Inferior parietal cortex (tissue), 1 donor: ENCODE results near the gene TLE4.
"Not testable (repeated sequence)": the region's sequence is repeated elsewhere in the genome, so short reads cannot be mapped to it uniquely, and the experiment has no call there.

Source experiments
- DNase-seq: peaks from one replicate; pipeline ENCODE4 v3.0.0-alpha.2; 2016; ENCODE audit errors: extremely low spot score

The TLE4 gene

DNA sequence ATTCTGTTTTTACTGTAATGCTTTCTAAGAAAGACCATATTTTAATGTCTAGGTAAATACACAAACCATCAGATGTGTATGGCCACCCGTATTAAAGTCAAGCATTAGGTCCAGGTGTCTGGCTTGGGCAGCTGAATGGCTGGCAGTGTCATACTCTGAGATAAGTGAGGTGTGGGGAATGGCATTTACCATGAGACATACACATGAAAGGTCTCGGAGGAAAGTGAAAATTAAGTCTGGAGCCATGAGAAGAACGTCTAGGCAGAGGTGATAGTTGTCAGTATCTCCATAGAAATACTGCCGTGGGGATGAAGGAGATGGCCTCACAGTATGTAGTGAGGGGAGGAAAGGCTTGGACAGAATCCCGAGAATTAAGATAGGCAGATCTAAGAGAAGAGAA lies 164.3 kb downstream of the TLE4 start:
- no peak for DNase-seq

DNA sequence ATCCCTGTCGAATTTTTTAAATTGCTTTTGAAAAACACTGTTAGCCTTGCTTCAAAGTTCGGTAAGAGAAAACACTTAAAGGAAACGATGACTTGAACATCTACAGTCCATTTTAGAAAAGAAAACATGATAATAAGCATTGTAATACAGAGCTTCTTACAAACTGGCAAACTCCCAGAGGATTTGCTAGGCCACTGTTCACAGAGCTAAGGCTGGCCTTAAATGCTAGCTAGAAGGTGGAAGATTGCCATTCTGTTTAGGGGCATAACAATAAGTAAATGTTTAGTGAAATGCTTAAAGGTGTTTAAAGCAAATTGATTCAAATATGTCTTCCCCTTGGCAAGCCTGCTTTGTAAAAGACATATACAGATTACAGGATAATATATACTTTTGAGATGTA lies 169.6 kb downstream of the TLE4 start:
- DNase-seq = no peak

DNA sequence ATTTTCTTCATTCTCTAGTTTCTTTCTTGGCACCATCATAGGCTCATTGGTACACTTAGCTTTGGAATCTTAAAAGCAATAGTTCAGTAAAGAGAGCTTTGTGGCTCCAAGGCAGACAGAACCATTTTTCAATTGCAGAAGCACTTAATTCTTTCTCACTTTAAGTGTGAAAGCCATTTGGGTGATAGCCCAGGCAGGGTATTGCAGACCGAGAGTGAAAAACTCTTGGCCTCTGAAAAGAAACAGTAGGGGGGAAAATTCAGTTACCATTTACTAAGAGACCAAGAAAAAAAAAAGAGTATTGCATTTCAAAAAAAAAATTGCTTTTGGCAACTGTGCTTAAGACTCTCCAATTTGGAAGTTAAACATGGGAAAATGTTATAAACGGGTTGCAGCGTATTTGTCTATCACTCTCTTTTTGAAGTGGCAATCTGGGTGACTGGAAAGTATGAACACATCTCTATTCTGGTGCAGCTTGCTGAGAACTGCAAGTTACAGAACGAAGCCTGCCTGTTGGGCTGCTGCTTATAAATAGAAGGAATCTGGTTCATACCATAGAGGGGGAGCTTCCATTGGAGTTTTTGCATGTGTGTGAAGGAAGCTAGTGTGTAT lies 170.5 kb downstream of the TLE4 start:
- peak; percentile 60 for DNase-seq

DNA sequence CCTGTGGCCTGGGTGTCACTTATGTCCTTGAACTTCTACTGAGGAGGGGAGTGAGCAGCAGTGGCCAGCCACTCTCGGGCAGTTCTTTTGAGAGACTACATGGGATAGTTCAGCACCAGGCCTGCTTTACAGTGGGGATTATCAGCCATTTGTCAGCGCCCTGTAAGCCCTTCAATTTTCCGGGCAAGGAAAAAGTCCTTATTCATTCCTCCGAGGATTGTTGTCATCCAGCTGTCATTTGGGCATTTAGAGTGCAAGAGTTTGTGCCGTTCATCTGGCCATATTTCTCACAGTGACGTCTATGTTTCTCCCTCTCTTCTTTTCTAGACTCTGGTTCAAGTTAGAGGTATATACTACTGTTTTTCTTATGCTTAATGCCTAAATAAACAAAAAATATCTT lies 172.8 kb downstream of the TLE4 start:
- no peak for DNase-seq

DNA sequence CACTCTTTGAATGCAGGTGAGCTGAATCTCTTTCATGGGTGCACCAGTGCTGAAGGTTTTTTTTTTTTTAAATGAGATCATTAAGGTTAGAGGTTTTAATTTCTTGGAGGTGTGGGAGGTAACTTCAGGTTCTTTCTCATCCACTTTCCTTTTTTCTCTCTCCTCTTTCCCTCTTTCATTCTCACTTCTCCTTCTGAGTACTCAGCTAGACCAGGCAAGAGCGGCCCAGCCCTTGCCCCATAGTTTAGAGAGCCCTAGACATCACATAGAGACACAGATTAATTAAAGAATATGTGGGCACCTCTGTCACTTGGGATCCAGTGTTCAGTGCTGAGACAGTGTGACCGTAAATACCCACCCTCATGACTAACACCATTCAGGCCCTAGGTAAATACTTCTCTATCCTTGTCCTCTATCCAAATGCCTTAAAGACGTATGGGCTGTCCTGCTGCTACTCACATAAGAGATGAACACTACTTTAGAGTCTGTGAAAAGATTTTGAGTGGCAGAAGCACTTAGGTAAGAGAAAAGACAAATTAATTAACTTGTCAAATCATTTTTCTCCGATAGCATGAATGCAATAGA lies 174.1 kb downstream of the TLE4 start:
- no peak for DNase-seq

DNA sequence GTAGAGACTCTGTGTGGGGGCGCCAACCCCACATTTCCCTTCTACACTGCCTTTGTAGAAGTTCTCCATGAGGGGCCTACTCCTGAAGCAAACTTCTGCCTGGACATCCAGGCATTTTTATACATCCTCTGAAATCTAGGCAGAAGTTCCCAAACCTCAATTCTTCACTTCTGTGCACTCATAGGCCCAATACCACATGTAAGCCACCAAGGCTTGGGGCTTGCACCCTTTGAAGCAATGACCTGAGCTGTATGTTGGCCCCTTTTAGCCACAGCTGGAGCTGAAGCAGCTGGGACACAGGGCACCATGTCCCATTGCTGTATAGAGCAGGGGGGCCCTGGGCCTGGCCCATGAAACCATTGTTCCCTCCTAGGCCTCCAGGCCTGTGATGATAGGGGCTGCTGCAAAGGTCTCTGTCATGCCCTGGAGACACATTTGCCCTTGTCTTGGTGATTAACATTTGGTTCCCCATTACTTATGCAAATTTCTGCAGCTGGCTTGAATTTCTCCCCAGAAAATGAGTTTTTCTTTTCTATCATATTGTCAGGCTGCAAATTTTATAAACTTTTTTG lies 180.2 kb downstream of the TLE4 start:
- not testable (repeated sequence) for DNase-seq

DNA sequence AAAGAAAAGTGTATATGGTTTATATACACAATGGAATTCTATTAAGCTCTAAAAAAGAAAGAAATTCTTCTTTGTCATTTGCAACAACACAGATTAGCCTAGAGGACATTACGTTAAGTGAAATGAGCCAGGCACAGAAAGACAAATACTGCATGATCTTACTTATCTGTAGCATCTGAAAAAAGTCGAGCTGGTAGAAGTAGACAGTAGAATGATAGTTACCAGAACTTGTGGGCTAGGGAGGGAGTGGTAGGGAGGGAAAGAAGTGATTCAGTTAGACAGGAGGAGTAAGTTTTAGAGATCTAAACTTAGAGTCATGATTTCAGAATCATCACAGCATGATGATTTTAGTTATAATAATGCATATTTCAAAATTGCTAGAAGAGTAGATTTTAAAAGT lies 184.6 kb downstream of the TLE4 start:
- no peak for DNase-seq

DNA sequence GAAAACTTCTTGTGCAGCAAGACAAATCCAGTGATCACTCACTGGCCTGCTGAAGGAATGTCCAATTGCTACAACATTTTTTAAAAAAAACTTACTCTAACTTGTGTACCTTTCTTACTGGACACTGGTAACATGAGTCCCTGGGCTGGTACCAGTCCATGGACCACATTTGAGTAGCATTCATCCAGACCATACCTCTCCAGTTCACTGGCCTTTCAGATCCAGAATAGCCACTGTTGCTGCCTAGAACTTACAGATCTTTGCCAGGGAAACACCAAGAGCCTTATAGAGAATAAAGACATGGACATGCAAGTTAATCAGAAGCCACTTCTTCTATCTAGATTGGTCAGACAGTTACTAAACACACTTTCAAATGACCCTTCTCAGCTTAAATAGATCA lies 185.3 kb downstream of the TLE4 start:
- DNase-seq = no peak

DNA sequence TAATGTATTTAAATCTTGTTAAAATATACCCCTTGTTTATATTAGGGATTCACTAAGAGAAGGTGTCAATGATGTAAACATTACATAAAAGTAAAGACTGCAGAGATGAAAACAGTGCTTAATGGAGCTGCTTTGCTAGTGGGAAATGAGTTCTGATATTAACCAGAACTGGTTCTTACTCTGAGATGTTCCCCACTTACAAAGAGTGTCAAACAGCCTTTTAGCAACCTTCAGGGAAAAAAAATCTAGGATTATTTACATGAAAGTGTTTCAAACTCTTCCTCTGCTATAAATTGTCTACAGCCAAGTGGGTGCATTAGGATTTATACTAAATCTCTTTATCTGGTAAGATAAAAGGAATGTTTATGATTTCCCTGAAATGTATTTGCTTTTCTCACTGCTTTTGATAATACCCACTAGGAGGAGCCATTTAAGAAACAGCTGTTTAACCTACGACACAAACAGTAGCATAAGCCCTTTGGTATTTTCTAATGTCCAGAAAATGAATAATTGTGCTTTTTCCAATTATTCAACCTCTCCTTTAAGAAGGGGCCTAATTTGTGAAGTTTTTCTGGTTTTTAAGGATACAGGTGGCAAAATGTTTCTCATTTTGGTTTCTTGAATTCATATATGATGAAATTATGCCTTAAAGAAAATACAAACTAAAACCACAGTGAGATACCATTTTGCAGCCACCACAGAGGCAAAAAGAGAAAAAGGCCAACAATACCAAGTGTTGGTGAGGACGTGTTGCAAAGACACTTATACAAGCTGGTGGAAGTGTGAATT lies 186.3 kb downstream of the TLE4 start:
- DNase-seq = no peak

GRCh38 chr9:79759460-79759859 lies 187.7 kb downstream of the TLE4 start:
- no peak for DNase-seq

GRCh38 chr9:79762070-79762469 lies 190.3 kb downstream of the TLE4 start:
- no peak for DNase-seq

DNA sequence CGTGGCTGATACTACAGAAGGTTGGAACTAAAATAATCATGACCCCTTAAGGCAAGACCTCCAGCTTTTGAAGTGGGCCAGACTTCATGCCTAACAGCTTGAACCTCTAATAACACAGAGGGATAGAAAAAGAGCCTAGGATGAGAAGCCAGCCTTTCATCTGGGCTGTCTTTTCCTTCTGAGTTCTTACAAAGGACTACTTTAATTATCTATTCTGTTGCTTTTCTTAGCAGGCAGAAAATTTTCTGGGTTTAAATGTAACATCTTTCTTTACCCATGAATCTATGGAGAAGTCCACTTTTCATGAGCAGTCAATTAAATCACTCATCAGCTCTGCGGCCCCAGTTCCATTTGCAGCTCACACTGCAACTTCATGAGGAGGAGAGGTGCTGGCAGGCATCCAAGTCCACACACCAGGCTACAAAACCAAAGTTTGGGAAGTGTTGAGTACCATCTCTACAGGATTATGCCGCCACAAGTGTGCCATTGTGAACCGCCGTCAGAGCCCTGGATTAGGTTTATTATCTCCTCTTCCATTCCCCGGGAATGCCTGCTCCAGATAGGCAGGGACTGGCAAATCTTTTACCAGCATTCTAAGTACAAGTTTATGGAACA lies 192.0 kb downstream of the TLE4 start:
- no peak for DNase-seq

DNA sequence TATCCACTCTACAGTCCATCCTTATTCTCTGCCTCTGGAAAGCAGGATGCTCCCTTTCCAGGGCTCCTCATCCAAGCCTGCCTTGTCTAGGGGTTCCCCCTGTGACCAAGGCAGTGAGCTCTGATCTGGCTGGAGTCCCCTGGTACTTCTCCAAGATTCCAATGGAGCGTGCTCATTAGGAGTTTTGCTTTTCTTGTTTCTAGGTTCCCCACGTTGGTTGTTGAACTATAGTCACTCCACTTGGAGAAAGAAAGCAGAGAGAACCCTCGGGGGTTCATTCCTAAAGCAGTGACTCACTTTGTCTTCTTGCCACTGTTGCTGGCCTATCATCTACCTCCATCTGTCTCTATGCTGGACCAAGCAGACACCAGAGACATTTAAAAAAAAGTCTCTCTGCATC lies 192.6 kb downstream of the TLE4 start:
- no peak for DNase-seq

GRCh38 chr9:79765466-79765865 lies 193.7 kb downstream of the TLE4 start:
- DNase-seq = no peak

GRCh38 chr9:79766091-79766490 lies 194.3 kb downstream of the TLE4 start:
- DNase-seq = no peak

- no peak for DNase-seq
Observed at GRCh38 chr9:79768194-79768593, 196.4 kb downstream of the TLE4 start.

GRCh38 chr9:79769476-79770275 lies 197.9 kb downstream of the TLE4 start:
- DNase-seq = no peak

- DNase-seq = no peak
Observed at GRCh38 chr9:79774356-79774755, 202.6 kb downstream of the TLE4 start.
